AG04449 (cell line): ENCODE data around the gene SPNS2.

ENCODE experiments used
- CTCF ChIA-PET: fragments of 350-600 bp; formaldehyde crosslinking; extraction: SDS; loops from one replicate; lab custom pipeline; 2021; ENCODE audit warnings: antibody characterized with exemption; lab: Yijun Ruan, JAX
- POLR2A ChIA-PET: fragments of 400-600, 350-600 bp; formaldehyde crosslinking; extraction: SDS; loops from one replicate; lab custom pipeline; 2020; ENCODE audit warnings: antibody characterized with exemption, inconsistent platforms; lab: Yijun Ruan, JAX
- DNase-seq: peaks from one replicate; pipeline ENCODE4 v3.0.0-alpha.2; 2010; ENCODE audit warnings: low read depth, low spot score
- H3K4me3 ChIP-seq: 2 replicates; pipeline ENCODE4 v1.5.1; 2011; ENCODE audit warnings: low read depth, mild to moderate bottlenecking, control low read depth, low read length
- TF ChIP-seq, protein P1 (sequence below): IDR thresholded peaks from one replicate; pipeline ENCODE4 v1.5.1; 2011; ENCODE audit warnings: mild to moderate bottlenecking, moderate library complexity, low read length, control low read depth, inconsistent platforms; ENCODE audit not compliant: insufficient read depth; ENCODE audit errors: missing control alignments

Gene SPNS2

GRCh38 chr17:4514779-4515178 is 16.1 kb downstream of the SPNS2 start:
- POLR2A ChIA-PET = no interaction called here
- CTCF ChIA-PET = no interaction called here
- H3K4me3 ChIP-seq = no peak overlapping the region

DNA sequence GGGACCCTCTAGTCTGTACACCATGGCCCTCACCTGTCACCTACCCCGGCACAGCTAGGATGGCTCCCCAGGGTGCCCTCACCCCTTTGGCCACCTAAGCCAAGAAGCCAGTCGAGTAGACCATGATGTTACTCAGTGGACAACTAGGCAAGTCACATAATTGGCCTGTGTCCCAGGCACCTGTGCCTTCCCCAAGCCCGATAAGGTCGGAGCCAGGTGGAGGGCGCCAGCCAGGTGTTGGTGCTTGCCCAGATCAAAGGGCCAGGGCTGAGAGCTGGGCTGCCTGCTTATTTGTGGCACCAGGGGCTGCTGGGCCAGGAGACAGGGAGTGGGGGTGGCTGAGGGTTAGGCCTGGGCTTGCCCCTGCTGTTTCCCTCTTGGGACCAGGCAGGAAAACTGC is 16.8 kb downstream of the SPNS2 start:
- TF ChIP-seq, protein P1, sequence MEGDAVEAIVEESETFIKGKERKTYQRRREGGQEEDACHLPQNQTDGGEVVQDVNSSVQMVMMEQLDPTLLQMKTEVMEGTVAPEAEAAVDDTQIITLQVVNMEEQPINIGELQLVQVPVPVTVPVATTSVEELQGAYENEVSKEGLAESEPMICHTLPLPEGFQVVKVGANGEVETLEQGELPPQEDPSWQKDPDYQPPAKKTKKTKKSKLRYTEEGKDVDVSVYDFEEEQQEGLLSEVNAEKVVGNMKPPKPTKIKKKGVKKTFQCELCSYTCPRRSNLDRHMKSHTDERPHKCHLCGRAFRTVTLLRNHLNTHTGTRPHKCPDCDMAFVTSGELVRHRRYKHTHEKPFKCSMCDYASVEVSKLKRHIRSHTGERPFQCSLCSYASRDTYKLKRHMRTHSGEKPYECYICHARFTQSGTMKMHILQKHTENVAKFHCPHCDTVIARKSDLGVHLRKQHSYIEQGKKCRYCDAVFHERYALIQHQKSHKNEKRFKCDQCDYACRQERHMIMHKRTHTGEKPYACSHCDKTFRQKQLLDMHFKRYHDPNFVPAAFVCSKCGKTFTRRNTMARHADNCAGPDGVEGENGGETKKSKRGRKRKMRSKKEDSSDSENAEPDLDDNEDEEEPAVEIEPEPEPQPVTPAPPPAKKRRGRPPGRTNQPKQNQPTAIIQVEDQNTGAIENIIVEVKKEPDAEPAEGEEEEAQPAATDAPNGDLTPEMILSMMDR = no peak
- CTCF ChIA-PET = no interaction called here

More at GRCh38 chr17:4514779-4515178, 16.1 kb downstream of the SPNS2 start:
- TF ChIP-seq, protein P1 = no peak
- DNase-seq = no peak

GRCh38 chr17:4516735-4517134 is 18.1 kb downstream of the SPNS2 start:
- CTCF ChIA-PET = interaction anchor here (0.9 kb wide), 1 partner anchor 9 kb away, joined by 3 read pairs; no protein-coding TSS in a partner anchor

More for the DNA sequence above, 16.8 kb downstream of the SPNS2 start:
- POLR2A ChIA-PET = no interaction called here
- no peak for DNase-seq
- H3K4me3 ChIP-seq = no peak overlapping the region

GRCh38 chr17:4518901-4519300 is 20.2 kb downstream of the SPNS2 start:
- ChIA-PET CTCF (no interaction called here), POLR2A (no interaction called here)
- TF ChIP-seq, protein P1 = no peak
- no peak overlapping the region for H3K4me3 ChIP-seq
- no peak for DNase-seq

More at GRCh38 chr17:4516735-4517134, 18.1 kb downstream of the SPNS2 start:
- TF ChIP-seq, protein P1 = no peak
- no peak overlapping the region for H3K4me3 ChIP-seq
- POLR2A ChIA-PET = no interaction called here
- no peak for DNase-seq

DNA sequence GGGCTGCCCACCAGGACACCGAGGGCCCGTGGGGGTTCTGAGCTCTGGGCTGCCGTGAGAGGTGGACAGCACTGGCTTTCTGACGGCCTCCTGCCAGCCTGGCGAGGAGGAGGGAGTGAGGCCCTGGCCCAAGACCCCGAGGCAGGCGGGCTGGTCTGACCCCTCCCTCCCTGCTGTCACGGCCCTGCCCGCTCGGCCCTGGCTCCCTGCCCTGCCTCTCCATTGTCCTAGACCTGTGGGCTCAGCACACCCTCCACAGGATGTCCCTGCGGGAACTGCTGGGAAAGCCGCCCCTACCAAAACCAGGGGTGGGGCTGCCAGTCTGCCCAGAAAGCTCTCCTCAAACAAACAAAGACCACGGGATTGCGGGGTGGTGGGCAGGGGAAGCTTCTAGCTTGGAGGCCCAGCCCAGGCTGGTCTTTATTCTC is 20.7 kb downstream of the SPNS2 start:
- CTCF ChIA-PET = no interaction called here
- no peak overlapping the region for H3K4me3 ChIP-seq
- POLR2A ChIA-PET = no interaction called here
- TF ChIP-seq, protein P1 = no peak
- DNase-seq = no peak

GRCh38 chr17:4520060-4520893 is 21.6 kb downstream of the SPNS2 start:
- H3K4me3 ChIP-seq = no peak overlapping the region
- ChIA-PET CTCF (interaction anchor here (2.0 kb wide), 1 partner anchor 47 kb away, joined by 7 read pairs; no protein-coding TSS in a partner anchor), POLR2A (no interaction called here)
- no peak for DNase-seq
- TF ChIP-seq, protein P1 = no peak
